Brain microvascular endothelial cell (primary cell): ENCODE data around the gene ANK2.

ENCODE experiments used
- DNase-seq: peaks from one replicate; pipeline ENCODE4 v3.0.0-alpha.2; 2020
- H3K27ac ChIP-seq: fragments of 250-450 bp; sonication (Bioruptor Pico); 2 replicates; pipeline ENCODE4 v1.5.1; 2020; ENCODE audit warnings: mild to moderate bottlenecking, moderate library complexity
- H3K27me3 ChIP-seq: fragments of 250-450 bp; sonication (Bioruptor Pico); replicated peaks from 2 replicates; pipeline ENCODE4 v1.5.1; 2020; ENCODE audit warnings: mild to moderate bottlenecking
- H3K36me3 ChIP-seq: fragments of 250-450 bp; sonication (Bioruptor Pico); replicated peaks from 2 replicates; pipeline ENCODE4 v1.5.1; 2020; ENCODE audit warnings: mild to moderate bottlenecking
- H3K4me3 ChIP-seq: 2 replicates; pipeline ENCODE4 v1.5.1; 2011; ENCODE audit warnings: low read depth, mild to moderate bottlenecking, control low read depth, low read length, moderate library complexity
- in situ Hi-C: cut with HindIII; loops from 2 replicates; pipeline ENCODE4 v1.10.0; 2017; ENCODE audit warnings: low sequenced_read_pairs, low pct_ligation_motif_present
- TF ChIP-seq, protein P1 (sequence below): IDR thresholded peaks from 2 replicates; pipeline ENCODE4 v1.5.1; 2011; ENCODE audit warnings: low read depth, mild to moderate bottlenecking, moderate library complexity, low read length, control low read depth, inconsistent platforms; ENCODE audit errors: missing control alignments

ANK2 gene

GRCh38 chr4:113186913-113187312 lies 137.5 kb downstream of the ANK2 start:
- H3K36me3 ChIP-seq, result no peaks in the 10 kb centered on the region
- TF ChIP-seq, protein P1, sequence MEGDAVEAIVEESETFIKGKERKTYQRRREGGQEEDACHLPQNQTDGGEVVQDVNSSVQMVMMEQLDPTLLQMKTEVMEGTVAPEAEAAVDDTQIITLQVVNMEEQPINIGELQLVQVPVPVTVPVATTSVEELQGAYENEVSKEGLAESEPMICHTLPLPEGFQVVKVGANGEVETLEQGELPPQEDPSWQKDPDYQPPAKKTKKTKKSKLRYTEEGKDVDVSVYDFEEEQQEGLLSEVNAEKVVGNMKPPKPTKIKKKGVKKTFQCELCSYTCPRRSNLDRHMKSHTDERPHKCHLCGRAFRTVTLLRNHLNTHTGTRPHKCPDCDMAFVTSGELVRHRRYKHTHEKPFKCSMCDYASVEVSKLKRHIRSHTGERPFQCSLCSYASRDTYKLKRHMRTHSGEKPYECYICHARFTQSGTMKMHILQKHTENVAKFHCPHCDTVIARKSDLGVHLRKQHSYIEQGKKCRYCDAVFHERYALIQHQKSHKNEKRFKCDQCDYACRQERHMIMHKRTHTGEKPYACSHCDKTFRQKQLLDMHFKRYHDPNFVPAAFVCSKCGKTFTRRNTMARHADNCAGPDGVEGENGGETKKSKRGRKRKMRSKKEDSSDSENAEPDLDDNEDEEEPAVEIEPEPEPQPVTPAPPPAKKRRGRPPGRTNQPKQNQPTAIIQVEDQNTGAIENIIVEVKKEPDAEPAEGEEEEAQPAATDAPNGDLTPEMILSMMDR, result no peak
- H3K27me3 ChIP-seq, result no peaks in the 10 kb centered on the region
- in situ Hi-C loops, result no loop called here
- DNase-seq, result no peak
- H3K4me3 ChIP-seq, result no peak overlapping the region
- H3K27ac ChIP-seq, result no peak overlapping the region

DNA sequence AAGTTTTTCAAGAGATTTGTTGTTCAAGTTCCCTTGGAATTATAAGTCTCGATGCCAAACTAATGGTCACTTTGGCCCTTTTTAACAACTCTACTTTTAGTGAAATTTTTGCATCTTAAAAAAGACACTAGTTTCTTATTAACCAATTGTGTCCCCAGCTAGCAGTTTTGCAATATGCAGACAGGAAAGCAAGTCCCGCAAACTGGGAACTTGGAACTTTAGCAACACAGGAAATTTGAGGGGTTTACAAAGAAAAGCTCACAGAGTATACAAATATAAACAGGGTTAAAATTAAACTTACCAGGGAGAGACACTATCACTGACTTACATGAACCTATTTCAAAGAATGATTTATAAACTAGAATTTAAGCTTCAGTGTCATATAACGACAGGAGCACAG lies 137.9 kb downstream of the ANK2 start:
- no peak for DNase-seq
- TF ChIP-seq, protein P1, result no peak
- Histone ChIP-seq H3K27ac (no peak overlapping the region), H3K36me3 (no peaks in the 10 kb centered on the region), H3K4me3 (no peak overlapping the region), H3K27me3 (no peaks in the 10 kb centered on the region)
- in situ Hi-C loops, result no loop called here

GRCh38 chr4:113189546-113189945 lies 140.1 kb downstream of the ANK2 start:
- Histone ChIP-seq H3K36me3 (no peaks in the 10 kb centered on the region), H3K27ac (no peak overlapping the region), H3K4me3 (no peak overlapping the region), H3K27me3 (no peaks in the 10 kb centered on the region)
- TF ChIP-seq, protein P1, result no peak
- DNase-seq, result no peak
- in situ Hi-C loops, result no loop called here

- H3K36me3 ChIP-seq, result no peaks in the 10 kb centered on the region
- no peak overlapping the region for H3K27ac ChIP-seq
- no peak overlapping the region for H3K4me3 ChIP-seq
- no peak for DNase-seq
- TF ChIP-seq, protein P1, result no peak
- no peaks in the 10 kb centered on the region for H3K27me3 ChIP-seq
- in situ Hi-C loops, result no loop called here
These were observed 159.7 kb downstream of the ANK2 start for GRCh38 chr4:113209153-113209552.

- Histone ChIP-seq H3K36me3 (no peaks in the 10 kb centered on the region), H3K27ac (no peak overlapping the region), H3K27me3 (no peaks in the 10 kb centered on the region), H3K4me3 (no peak overlapping the region)
- DNase-seq, result no peak
- in situ Hi-C loops, result no loop called here
- TF ChIP-seq, protein P1, result no peak
These were observed 160.3 kb downstream of the ANK2 start for GRCh38 chr4:113209652-113210320.

- TF ChIP-seq, protein P1, result no peak
- H3K27me3 ChIP-seq, result no peaks in the 10 kb centered on the region
- in situ Hi-C loops, result no loop called here
- DNase-seq, result no peak
- no peak overlapping the region for H3K4me3 ChIP-seq
- no peaks in the 10 kb centered on the region for H3K36me3 ChIP-seq
- H3K27ac ChIP-seq, result no peak overlapping the region
These were observed 163.2 kb downstream of the ANK2 start for GRCh38 chr4:113212613-113213012.
